ENCODE results near the gene ATP6AP2. TPM values are rescaled to one million over a fixed set of nuclear protein-coding genes. Genes with fewer than 3 reads are reported as not detected.

The ATP6AP2 gene
- total RNA-seq, 1 experiment from 2014 or later = 62.0 TPM

- Histone ChIP-seq H3K9me3 (ENCODE audit: control insufficient read depth in 1 of 2, insufficient read depth in 1 of 2, low read depth in 1 of 2, low read length in 2 of 2) (no peaks in the 10 kb centered on the region), H3K4me1 (ENCODE audit: control insufficient read depth in 1 of 2, insufficient read depth in 2 of 2, low read length in 2 of 2) (no peaks in the 10 kb centered on the region), H3K9me2 (ENCODE audit: insufficient read depth) (no peaks in the 10 kb centered on the region), H4K20me1 (ENCODE audit: insufficient read depth) (no peaks in the 10 kb centered on the region), H3K27ac (ENCODE audit: low read depth, low read length) (no peak overlapping the region), H3K4me3 (replicated peaks in 1 of 2; ENCODE audit: low read depth in 1 of 2, low read length in 2 of 2) (no peak overlapping the region), H3K36me3 (ENCODE audit: control insufficient read depth in 1 of 2, insufficient read depth in 2 of 2, low read length in 2 of 2) (no peaks in the 10 kb centered on the region; a peak in 1 of 4 replicates), H3K4me2 (ENCODE audit: low read length) (no peak overlapping the region), H3K79me2 (ENCODE audit: insufficient read depth, low read length) (no peaks in the 10 kb centered on the region), H2AFZ (ENCODE audit: low read depth, low read length, poor library complexity, severe bottlenecking) (no peak overlapping the region), H3K9ac (ENCODE audit: low read length) (no peak overlapping the region), H3K27me3 (ENCODE audit: insufficient read depth, low read length) (no peaks in the 10 kb centered on the region)
- TF ChIP-seq ZNF274 (IDR thresholded peaks at IDR 0.05; ENCODE audit: low read depth, low read length) (no peak), ELF1 (IDR thresholded peaks at IDR 0.05; ENCODE audit: borderline replicate concordance, low read depth) (no peak), EZH2phosphoT487 (IDR thresholded peaks at IDR 0.05; ENCODE audit: borderline replicate concordance) (no peak), RAD21 (IDR thresholded peaks at IDR 0.05; ENCODE audit: low read depth) (no peak), FOSL1 (IDR thresholded peaks at IDR 0.05; ENCODE audit: low read depth) (no peak), EGR1 (IDR thresholded peaks at IDR 0.05; ENCODE audit: low read depth) (no peak), CBX3 (IDR thresholded peaks at IDR 0.05; ENCODE audit: low read depth) (no peak), SRF (IDR thresholded peaks at IDR 0.05; ENCODE audit: low read depth) (no peak), YY1 (IDR thresholded peaks at IDR 0.05; ENCODE audit: extremely low read depth, insufficient replicate concordance, low read depth, low read length) (no peak), REST (IDR thresholded peaks at IDR 0.05; ENCODE audit: low read depth) (no peak), POLR2AphosphoS5 (IDR thresholded peaks at IDR 0.05; ENCODE audit: low read depth, low read length) (no peak), ZBTB33 (IDR thresholded peaks at IDR 0.05; ENCODE audit: extremely low read depth, insufficient replicate concordance, low read length) (no peak), SIN3A (IDR thresholded peaks at IDR 0.05; ENCODE audit: low read depth) (no peak), CTCF (IDR thresholded peaks at IDR 0.05 in 2 of 3, conservative IDR thresholded peaks at IDR 0.05 in 1 of 3; ENCODE audit: borderline replicate concordance in 1 of 3, insufficient read depth in 1 of 3, low read depth in 2 of 3, low read length in 2 of 3) (no peak), JUND (IDR thresholded peaks at IDR 0.05) (no peak)
- no TSS peak for BruUV-seq (replicated peaks)
- RAD21 ChIA-PET (ENCODE audit: low non-redundant PET in 1 of 2, low total read pairs in 2 of 2, uncharacterized antibody in 2 of 2, unreplicated experiment in 2 of 2) = no interaction called here
- intact Hi-C loops (cut with micrococcal nuclease) = no loop called here
- CTCF ChIA-PET = no interaction called here
- POLR2A ChIA-PET = no interaction called here
- DNase-seq (ENCODE audit: low read depth, low spot score) (no peak), ATAC-seq (no peak)
Observed at GRCh38 chrX:40622479-40623138, 41.8 kb downstream of the ATP6AP2 start.

Measured in HCT116 (cell line).